GM12891 (cell line): ENCODE measurements around the gene SYDE2.

Experiments used
- POLR2A ChIP-seq: IDR thresholded peaks from 2 replicates; pipeline ENCODE4 v1.6.1; 2011; ENCODE audit warnings: low read depth, low read length, control low read depth
- POLR2AphosphoS5 ChIP-seq: IDR thresholded peaks from 2 replicates; pipeline ENCODE4 v1.6.1; 2011; ENCODE audit warnings: low read depth, low read length, control low read depth
- POU2F2 ChIP-seq: IDR thresholded peaks from 2 replicates; pipeline ENCODE4 v1.6.1; 2011; ENCODE audit warnings: low read depth, mild to moderate bottlenecking, control low read depth, low read length, moderate library complexity
- TAF1 ChIP-seq: IDR thresholded peaks from 2 replicates; pipeline ENCODE4 v1.6.1; 2011; ENCODE audit warnings: low read depth, low read length, control low read depth

- TF ChIP-seq POLR2A (no peak), POU2F2 (no peak), TAF1 (no peak), POLR2AphosphoS5 (no peak)
These were observed 49.4 kb downstream of the SYDE2 start for GRCh38 chr1:85151446-85151845.
